Stimulated activated CD4-positive, alpha-beta T cell treated with anti-CD3 and anti-CD28 coated beads, Interleukin-4, amount 100 ng/mL, for 1 hour (primary cell): ENCODE data around the gene JMJD7.
A peak's percentile ranks its signal among the peaks of the same experiment; 100 is the strongest.

Experiments used
- DNase-seq: peaks from one replicate; pipeline ENCODE4 v3.0.0-alpha.2; 2020

JMJD7 gene

GRCh38 chr15:41827880-41828806 is at the start of gene JMJD7:
Gene JMJD7 (plus strand): TSS chr15:41828092. CDS start chr15:41828125, 33 bp downstream.
- peak; percentile 98 for DNase-seq

DNA sequence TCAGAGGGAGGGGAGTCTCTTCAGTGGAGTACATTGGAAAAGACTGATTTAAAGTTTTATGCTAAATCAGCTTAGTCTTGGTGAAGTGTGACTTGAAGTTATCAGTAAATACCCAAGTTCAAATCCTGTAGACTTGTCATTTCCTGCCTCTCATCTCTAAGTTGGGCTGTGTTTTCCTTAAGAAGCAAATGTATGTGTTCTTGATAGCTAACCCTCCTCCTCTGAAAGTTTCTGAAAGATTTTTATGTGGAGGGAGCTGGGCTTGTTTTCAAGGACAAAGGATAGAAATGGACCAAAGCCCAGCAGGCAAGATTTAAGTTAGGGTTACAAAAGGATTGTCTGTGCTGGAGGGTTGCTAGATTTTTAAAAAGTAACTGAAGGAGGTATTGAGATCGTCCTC is 49.4 kb upstream of the JMJD7 start:
- no peak for DNase-seq

DNA sequence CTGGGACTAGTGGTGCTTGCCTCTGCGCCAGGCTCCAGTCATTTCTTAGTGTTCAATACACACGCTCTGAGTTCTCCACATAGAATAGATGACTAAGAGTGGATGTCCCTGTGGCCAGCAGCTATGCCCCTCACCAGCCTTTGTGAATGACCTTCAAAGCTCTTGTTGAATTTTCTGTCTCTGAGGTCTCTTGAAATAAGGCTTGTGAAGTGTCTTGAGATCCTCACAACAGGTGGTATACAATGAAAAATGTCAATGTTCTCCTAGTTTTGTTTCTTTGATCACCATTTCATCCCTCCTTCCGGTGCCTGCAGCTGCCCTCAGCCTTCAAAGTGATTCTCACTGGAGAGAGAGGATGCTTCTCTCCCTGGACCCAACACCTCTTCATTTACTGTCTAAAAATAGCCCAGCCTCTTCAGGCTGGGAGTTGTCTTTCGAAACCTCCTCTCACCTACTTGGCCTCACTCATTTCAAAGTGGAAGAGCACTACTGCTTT is 48.2 kb upstream of the JMJD7 start:
- no peak for DNase-seq

DNA sequence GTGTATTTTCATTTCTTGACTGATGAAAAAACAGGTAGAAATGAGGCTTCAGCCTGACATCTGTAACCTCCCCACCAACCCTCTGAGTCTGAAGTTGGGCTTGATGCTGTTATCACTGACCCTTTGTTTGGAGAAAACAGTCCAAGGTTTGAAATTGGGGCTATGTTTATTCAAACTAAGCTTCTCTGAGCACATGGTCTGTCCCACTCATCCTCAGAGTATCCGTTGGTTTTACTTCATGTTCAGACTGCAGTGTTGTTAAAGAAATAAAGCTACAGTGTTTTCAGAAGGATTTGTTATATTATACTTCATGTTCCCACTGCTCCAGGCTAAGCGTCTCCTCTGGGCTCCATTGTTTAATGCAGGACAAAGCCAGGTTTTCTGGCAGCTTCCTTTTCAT is 47.6 kb upstream of the JMJD7 start:
- DNase-seq: no peak

GRCh38 chr15:41780727-41781126 is 47.2 kb upstream of the JMJD7 start:
- no peak for DNase-seq

- no peak for DNase-seq
Measured at GRCh38 chr15:41782371-41783282, 45.3 kb upstream of the JMJD7 start.

DNA sequence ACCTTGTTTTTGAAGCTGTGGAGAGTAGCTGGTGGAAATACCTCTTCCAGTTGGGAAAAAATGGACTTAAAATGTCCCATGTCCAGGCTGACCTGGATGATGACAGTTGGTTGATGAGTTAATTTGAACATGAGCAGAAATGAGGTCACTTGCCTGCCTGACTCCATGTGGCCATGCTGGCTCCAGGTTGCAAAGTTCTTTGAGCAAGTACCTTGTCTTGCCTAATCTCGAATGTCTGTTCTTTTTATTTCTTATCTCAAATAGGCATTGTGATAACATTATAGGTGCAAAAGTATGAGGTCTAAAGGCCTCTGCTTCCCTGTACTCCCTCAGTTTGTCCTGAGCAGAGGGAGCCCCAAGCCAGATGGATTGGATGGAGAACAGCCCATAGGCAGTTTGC is 44.6 kb upstream of the JMJD7 start:
- no peak for DNase-seq

DNA sequence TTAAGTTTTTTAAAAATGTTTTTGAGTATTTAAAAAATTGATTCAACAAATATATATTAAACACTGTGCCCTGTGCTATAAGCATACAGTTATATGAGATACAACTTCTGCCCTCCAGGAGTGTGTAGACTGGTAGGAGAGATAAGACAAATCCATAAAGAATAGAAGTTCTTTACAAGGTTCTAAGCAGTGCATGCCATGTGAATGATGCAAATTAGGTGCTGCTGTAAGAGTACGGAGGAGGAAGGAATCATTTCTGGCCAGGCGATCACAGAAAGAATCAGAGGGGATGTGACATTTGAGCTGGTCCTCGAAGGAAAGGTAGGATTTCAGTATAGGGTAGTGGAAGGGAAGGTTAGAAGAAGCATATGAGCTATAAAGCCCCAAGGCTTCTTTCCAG is 39.6 kb upstream of the JMJD7 start:
- no peak for DNase-seq

DNA sequence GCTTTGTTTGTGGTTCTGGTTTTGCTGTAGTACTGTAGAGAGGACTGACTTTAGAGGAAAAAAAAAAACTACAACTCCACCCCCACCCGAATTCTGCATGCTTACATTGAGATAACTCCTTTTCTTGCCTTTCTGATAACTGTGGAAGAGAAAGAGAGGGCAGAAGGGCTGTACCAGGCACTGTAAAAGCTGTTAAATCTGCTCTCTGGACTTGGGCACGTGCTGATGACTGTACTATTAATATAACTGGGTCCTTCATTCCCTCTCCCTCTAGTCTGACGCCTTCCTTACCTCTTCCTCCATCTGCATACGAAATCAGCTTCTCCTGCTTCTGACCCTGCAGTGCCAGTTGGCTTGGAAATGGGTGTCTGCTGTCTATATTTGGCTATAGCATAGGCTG is 38.7 kb upstream of the JMJD7 start:
- no peak for DNase-seq

- DNase-seq: no peak
Measured at GRCh38 chr15:41789662-41790061, 38.2 kb upstream of the JMJD7 start.

GRCh38 chr15:41790169-41790568 is 37.7 kb upstream of the JMJD7 start:
- no peak for DNase-seq

DNA sequence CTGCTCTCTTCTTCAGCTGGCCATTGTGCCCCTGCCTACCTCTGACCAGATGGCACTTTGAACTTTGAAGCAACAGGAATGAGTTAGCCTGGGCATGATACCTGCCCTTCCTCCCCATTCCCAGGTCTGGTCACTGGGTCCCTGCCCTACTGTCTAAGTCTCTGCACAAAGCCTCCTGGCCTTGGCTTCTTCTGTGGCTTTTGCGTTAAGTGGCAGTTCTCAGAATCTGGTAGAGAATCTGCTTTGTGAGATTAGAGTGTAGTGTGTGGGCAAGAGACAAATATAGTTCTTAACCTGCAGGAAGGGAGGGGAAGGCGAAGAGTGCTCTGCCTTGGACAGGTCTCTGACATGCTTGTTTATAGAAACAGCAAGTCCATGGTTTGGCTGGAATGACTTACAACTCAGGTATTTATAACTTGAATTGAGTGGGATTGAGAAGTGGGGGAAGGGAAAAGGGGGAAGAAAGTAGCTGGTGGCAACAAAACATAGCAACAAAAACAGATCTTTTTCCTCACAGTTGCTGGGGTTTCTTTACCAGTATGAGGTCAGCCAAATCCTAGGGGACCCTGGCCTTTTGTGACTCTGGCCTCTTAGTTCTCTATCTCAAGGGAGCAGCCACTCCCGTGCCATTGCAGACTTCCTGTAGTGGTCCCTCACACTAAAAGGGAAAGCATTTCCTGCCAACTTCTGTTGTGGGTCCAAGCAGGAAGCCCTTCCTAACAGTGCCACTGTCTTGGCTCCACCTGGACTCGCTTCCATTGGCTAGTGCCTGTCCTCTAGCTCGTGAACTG is 36.9 kb upstream of the JMJD7 start:
- no peak for DNase-seq

DNA sequence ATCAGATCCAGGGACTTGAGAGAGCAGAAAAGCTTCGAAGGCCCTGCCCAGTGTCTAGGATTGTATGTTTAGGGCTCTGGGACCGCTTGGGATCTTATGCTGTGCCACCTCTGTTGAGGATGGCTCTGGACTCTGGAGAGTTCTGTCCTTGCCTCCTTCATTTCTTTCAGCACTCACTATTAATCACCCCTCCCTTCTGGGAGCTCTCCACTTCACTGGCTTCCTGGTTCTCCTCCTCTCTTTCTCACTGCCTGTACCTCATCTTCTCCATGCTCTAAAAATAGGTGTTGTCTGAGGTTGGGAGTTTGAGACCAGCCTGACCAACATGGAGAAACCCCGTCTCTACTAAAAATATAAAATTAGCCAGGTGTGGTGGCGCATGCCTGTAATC is 36.4 kb upstream of the JMJD7 start:
- DNase-seq: no peak

DNA sequence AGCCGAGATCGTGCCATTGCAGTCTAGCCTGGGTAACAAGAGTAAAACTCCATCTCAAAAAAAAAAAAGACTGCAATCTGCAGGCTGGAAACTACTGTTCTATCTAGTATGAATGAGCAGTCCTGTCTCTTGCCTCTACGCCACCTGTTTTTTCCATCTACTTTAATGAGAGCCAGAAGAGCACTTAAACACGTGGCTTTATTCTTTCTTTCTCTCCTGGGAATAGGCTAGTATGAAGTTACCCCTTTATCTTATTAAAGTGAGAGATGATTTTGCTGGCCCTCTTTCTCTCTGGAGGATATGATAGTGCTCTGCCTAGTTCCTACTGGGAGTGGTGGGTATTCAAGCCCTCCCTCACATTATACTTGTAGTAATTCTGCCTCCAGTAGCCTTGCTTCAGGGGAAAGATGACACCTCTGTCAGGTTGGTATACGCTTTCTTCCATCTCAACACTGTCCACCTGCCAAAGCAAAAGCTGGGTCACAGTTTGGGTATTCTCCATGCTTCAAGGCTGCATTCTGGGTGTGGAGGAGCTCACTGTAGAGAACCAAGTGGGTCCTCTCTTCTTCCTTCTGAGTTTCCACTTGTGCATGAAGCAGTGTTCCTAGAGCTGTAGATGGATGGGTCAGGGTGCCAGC is 35.8 kb upstream of the JMJD7 start:
- DNase-seq: no peak

DNA sequence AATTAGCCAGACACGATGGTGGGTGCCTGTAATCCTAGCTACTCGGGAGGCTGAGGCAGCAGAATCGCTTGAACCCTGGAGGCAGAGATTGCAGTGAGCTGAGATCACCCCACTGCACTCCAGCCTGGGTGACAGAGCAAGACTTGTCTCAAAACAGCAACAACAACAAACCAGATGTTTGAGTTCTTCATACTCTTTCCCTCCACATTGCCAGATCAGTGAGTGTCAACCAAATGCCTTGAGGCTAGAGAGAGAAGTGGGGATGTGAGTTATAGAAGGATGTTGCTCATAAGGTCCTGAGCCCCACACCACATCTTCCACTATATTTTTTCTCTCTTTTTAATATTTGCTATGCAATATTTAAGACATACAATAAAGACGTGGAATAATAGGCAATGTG is 33.8 kb upstream of the JMJD7 start:
- no peak for DNase-seq

DNA sequence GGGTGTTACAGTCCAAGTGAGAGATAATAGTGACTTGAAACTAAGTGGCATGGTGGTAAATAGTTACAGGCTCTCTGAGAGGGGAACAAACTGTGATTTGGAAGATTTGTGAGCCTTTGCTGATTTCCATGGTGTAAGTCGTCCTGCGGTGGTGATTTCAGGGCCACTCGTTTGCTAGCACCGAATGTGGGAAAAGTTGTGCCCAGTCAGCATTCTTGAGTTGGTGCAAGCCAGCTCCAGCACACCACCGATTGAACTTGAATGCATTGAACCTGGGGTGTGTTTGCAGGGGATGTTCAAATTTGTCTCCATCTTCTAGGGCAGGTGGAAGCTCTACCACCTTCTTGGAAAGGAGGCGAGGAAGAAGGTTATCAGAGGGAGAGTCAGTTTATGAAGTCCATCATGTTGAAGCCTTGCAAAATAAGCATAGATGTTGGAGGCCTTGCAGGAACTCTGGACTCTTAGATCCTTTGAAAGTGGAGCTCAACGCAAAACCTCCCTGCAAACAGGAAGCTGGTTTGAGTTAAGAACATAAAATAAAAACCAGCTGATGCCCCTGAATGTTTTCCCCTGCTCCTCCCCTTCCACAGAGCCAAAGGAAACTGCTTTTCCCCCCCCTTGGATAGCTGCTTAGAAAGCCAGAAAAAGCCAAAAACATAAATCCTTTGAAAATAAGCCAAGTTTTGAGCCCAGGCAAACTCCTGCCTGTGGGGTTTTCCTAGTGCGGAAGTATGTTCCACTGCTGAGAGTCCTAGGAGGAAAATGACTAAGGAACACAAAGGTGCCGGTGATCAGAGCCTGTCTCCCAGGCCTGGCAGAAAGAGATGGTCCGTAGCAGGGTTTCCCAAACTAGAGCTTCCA is 31.7 kb upstream of the JMJD7 start:
- DNase-seq: no peak

DNA sequence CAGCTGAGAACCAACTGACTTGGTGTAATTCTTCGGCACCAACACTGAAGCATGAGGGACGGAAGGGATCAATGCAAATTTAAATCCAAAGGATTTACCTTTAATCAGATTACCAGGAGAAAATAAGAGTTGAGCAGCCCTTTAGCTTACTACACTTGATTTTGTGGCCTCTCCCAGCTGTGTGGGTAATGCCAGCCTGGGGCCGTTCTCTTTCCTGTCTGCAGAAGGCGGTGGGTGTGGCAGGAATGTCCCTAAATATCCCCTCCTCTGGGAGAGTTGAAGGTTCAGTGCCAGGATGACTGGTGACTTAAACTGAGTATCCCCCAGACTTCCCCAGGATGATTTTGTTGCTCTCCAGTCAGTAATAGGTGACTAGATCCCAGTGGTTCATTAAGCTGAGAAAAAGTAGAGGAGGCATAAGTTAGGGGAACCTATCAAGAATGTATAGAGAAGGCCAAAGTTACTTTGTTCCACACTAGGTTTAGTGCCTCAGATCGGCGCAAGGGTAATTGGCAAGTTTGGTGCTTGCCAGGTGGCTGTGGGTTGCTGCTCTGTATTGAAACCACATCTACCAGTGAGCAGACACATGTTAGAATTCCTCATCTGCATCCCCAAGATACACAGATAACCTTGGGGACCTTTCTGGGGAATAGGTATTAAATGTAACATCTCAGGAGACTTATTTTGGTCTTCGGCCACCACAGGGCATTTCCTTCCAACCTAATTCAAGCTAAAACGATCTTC is 30.5 kb upstream of the JMJD7 start:
- no peak for DNase-seq

- DNase-seq: no peak
Measured at GRCh38 chr15:41798607-41799487, 29.0 kb upstream of the JMJD7 start.

DNA sequence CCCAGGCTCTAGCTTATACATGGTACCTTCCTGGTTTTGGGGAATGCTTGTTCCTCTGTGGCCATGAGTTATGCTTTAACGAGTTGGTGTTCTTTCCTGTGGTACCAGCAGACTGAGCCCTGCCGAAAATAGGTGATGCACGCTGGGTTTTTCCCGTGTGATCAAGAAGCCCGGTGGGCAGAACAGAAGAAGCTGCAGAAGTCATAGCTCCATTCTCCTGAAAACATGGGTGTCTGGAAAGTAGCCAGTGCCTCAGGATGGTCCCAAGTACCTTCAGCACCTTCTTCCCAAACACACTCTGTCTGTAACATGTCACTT is 28.4 kb upstream of the JMJD7 start:
- no peak for DNase-seq

- no peak for DNase-seq
Measured at GRCh38 chr15:41801185-41801584, 26.7 kb upstream of the JMJD7 start.
